CD4-positive, alpha-beta T cell (primary cell): ENCODE data around the gene ATRNL1. TPM values are rescaled to one million over a fixed set of nuclear protein-coding genes. Genes with fewer than 3 reads are reported as not detected.

Experiments used
- ATAC-seq: fragments of 200-7000 bp; cut with Tn5 transposase; one replicate; pipeline ENCODE4 v1.10.0; 2022; ENCODE audit warnings: mild to moderate bottlenecking; ENCODE audit not compliant: poor library complexity
- CTCF ChIA-PET: fragments of 350-600 bp; sonication (Branson Sonifier 250); formaldehyde crosslinking; loops from one replicate; lab custom pipeline; 2021; ENCODE audit warnings: antibody characterized with exemption, inconsistent platforms; lab: Charles Lee
- POLR2A ChIA-PET: fragments of 350-600 bp; sonication (Branson Sonifier 250); formaldehyde crosslinking; loops from one replicate; lab custom pipeline; 2021; ENCODE audit warnings: antibody characterized with exemption, inconsistent platforms; lab: Charles Lee
- DNase-seq, 14 experiments: peaks; one replicate each; pipeline ENCODE4 v3.0.0-alpha.2; 2013 to 2020; ENCODE audit warnings: mixed read lengths in 2 of 14
- H3K27ac ChIP-seq, 2 donors: one replicate each; pipeline versions ENCODE4 v1.5.1 to v1.7.0; 2013; ENCODE audit warnings: low read length in 2 of 2, low read depth in 1 of 2, mild to moderate bottlenecking in 1 of 2
- H3K27me3 ChIP-seq, 2 experiments: 1 replicate in 1 of 2; 2 replicates in 1 of 2; pipeline versions ENCODE4 v1.6.1 to v1.7.0; 2013; ENCODE audit warnings: low read length in 2 of 2, control low read depth in 1 of 2, mild to moderate bottlenecking in 1 of 2, moderate library complexity in 1 of 2; ENCODE audit not compliant: insufficient read depth in 2 of 2, control insufficient read depth in 1 of 2
- H3K36me3 ChIP-seq: one replicate; pipeline ENCODE4 v1.6.1; 2013; ENCODE audit warnings: low read length, control low read depth; ENCODE audit not compliant: insufficient read depth
- H3K4me1 ChIP-seq: one replicate; pipeline ENCODE4 v1.6.1; 2013; ENCODE audit warnings: low read length, control low read depth; ENCODE audit not compliant: insufficient read depth
- H3K4me3 ChIP-seq: one replicate; pipeline ENCODE4 v1.5.1; 2013; ENCODE audit warnings: mild to moderate bottlenecking, low read length, moderate library complexity
- H3K9me3 ChIP-seq, 2 experiments: 1 replicate in 1 of 2; 2 replicates in 1 of 2; pipeline versions ENCODE4 v1.6.1 to v1.7.0; 2013; ENCODE audit warnings: low read length in 2 of 2, mild to moderate bottlenecking in 2 of 2, control low read depth in 1 of 2, moderate library complexity in 1 of 2; ENCODE audit not compliant: control insufficient read depth in 1 of 2, insufficient read depth in 1 of 2
- H3K27ac Mint-ChIP-seq: one replicate; pipeline ENCODE4 v1.8.0; 2020; ENCODE audit warnings: mixed read lengths
- H3K27me3 Mint-ChIP-seq: one replicate; pipeline ENCODE4 v1.8.0; 2021; ENCODE audit warnings: mixed read lengths
- H3K36me3 Mint-ChIP-seq: one replicate; pipeline ENCODE4 v1.8.0; 2021; ENCODE audit warnings: low read depth, mixed read lengths
- H3K4me1 Mint-ChIP-seq: one replicate; pipeline ENCODE4 v1.8.0; 2021; ENCODE audit warnings: low read depth, mixed read lengths
- H3K4me3 Mint-ChIP-seq: one replicate; pipeline ENCODE4 v1.8.0; 2020; ENCODE audit warnings: mild to moderate bottlenecking, mixed read lengths
- H3K9me3 Mint-ChIP-seq: one replicate; pipeline ENCODE4 v1.8.0; 2020; ENCODE audit warnings: mixed read lengths
- intact Hi-C, 2 experiments: fragments of 100-400 bp; cut with DNase I in 1 of 2; cut with micrococcal nuclease in 1 of 2; formaldehyde crosslinking; loops; one replicate each; pipeline versions ENCODE4 v1.15.1 to v1.9.0; 2023 to 2025; cut with DNase I, micrococcal nuclease
- total RNA-seq, 174 experiments: library from RNA in 2 of 174; stranded (reverse) in 2 of 174; gene quantifications; one replicate each; pipeline ENCODE4 v1.2.3 and lab custom pipeline; 2021 to 2026
- TF ChIP-seq, protein P1 (sequence below): fragments of 200-600 bp; IDR thresholded peaks from one replicate; pipeline ENCODE4 v1.8.0; 2022; ENCODE audit warnings: antibody characterized with exemption, mild to moderate bottlenecking

ATRNL1 gene
- total RNA-seq, 2 experiments from 2014 or later: not detected

DNA sequence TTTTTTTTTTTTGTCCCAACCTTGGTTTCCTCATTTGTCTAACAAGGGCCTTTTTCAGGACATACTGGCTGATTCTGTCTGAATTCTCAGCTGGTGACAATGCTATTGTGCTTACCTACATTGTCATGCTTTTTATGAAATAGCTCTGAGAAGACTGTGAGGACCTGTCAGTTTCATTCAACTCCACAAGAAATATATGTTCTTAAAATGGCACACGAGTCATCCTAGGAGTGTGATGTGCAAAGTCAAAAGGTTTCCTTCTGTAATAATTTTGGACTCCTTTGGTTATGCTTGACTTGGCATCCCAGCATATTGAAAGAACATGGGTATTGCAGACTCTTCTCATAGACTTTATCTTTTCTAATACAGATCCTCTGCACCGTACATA, 863.8 kb downstream of the ATRNL1 start:
- no peak for ATAC-seq
- Histone ChIP-seq H3K4me1 (no peaks in the 10 kb centered on the region), H3K4me3 (no peak overlapping the region), H3K27me3 (no peaks in the 10 kb centered on the region), H3K36me3 (no peaks in the 10 kb centered on the region), H3K27ac (no peak overlapping the region), H3K9me3 (peaks cover 0 to 3% of the 10 kb centered on the region in 2 experiments)
- H3K4me1 Mint-ChIP-seq: no peaks in the 10 kb centered on the region
- CTCF ChIA-PET: no interaction called here
- H3K9me3 Mint-ChIP-seq: no peaks in the 10 kb centered on the region
- intact Hi-C loops: no loop called here
- DNase-seq: no peak
- H3K27ac Mint-ChIP-seq: no peak overlapping the region
- no peak overlapping the region for H3K4me3 Mint-ChIP-seq
- no peaks in the 10 kb centered on the region for H3K27me3 Mint-ChIP-seq
- TF ChIP-seq, protein P1, sequence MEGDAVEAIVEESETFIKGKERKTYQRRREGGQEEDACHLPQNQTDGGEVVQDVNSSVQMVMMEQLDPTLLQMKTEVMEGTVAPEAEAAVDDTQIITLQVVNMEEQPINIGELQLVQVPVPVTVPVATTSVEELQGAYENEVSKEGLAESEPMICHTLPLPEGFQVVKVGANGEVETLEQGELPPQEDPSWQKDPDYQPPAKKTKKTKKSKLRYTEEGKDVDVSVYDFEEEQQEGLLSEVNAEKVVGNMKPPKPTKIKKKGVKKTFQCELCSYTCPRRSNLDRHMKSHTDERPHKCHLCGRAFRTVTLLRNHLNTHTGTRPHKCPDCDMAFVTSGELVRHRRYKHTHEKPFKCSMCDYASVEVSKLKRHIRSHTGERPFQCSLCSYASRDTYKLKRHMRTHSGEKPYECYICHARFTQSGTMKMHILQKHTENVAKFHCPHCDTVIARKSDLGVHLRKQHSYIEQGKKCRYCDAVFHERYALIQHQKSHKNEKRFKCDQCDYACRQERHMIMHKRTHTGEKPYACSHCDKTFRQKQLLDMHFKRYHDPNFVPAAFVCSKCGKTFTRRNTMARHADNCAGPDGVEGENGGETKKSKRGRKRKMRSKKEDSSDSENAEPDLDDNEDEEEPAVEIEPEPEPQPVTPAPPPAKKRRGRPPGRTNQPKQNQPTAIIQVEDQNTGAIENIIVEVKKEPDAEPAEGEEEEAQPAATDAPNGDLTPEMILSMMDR: no peak
- H3K36me3 Mint-ChIP-seq: no peaks in the 10 kb centered on the region
- POLR2A ChIA-PET: no interaction called here

DNA sequence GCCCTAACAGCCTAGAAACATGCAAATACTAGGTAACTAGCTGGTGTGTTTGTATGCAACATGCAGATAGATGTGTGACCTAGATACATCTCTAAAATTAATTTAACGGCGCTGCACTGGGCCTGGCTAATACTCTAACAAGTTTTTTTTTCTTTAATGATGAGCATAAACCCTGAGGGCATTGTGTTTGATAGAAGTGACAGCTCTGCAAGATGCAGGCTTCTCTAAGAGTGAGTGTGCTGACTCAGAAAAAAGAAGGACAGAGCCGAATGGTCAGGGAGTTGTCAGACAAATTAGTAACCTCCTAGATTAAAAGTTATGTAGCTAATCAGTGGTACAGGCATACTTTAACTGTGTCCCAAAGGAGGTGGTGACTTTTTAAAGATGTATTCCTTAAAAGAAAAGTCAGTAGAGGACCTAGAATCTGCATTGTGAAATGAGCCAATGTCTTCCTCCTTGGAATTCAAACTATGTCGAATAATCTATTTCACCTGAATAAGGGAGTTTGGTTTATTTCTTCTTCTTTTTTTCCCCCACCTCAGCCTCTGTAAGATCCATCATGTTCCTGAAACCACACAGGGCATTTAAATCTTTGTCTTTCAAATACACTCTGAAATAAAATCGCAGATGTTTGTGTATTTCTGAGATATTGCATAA, 864.7 kb downstream of the ATRNL1 start:
- H3K36me3 ChIP-seq: no peaks in the 10 kb centered on the region
- H3K9me3 ChIP-seq: peaks cover 0 to 3% of the 10 kb centered on the region in 2 experiments
- ATAC-seq (no peak), DNase-seq (no peak)
- Mint-ChIP-seq H3K4me1 (no peaks in the 10 kb centered on the region), H3K36me3 (no peaks in the 10 kb centered on the region), H3K4me3 (no peak overlapping the region), H3K9me3 (no peaks in the 10 kb centered on the region), H3K27me3 (no peaks in the 10 kb centered on the region), H3K27ac (no peak overlapping the region)
- TF ChIP-seq, protein P1: no peak
- ChIA-PET CTCF (no interaction called here), POLR2A (no interaction called here)
- no peak overlapping the region for H3K27ac ChIP-seq
- H3K4me1 ChIP-seq: no peaks in the 10 kb centered on the region
- no peaks in the 10 kb centered on the region for H3K27me3 ChIP-seq
- H3K4me3 ChIP-seq: no peak overlapping the region
- intact Hi-C loops: no loop called here

DNA sequence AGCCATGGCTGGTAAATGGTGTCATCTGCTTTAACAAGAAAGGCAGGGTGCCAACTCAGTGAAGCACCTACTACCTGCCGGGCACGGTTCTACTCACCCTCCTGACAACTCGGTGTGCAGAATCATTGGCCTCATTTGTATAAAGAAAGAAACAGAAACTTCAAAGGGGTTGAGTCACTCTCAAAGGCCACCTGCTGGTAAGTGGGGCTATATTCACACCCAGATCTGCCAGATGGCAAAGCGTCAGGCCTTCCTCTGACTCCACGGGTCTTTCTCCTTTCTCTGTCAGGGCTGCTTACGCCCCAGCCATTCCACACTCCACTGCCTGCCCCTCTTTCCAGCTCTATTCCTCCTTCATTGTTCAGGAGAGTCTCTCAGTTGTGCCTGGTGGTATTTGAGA, 870.7 kb downstream of the ATRNL1 start:
- no peak for DNase-seq
- CTCF ChIA-PET: no interaction called here
- Histone ChIP-seq H3K27ac (no peak overlapping the region), H3K4me3 (no peak overlapping the region), H3K36me3 (no peaks in the 10 kb centered on the region), H3K4me1 (no peaks in the 10 kb centered on the region), H3K9me3 (no peaks in the 10 kb centered on the region), H3K27me3 (no peaks in the 10 kb centered on the region)
- TF ChIP-seq, protein P1: no peak
- Mint-ChIP-seq H3K27me3 (no peaks in the 10 kb centered on the region), H3K4me1 (no peaks in the 10 kb centered on the region), H3K9me3 (no peaks in the 10 kb centered on the region), H3K27ac (no peak overlapping the region), H3K36me3 (no peaks in the 10 kb centered on the region), H3K4me3 (no peak overlapping the region)
- no peak for ATAC-seq
- intact Hi-C loops: no loop called here
- POLR2A ChIA-PET: no interaction called here
